Uterus (tissue), 4 donors: ENCODE results near the gene ATP4B. TPM values are rescaled to one million over a fixed set of nuclear protein-coding genes. Genes with fewer than 3 reads are reported as not detected.

Experiments
- DNase-seq, 2 donors: peaks; one replicate each; pipeline ENCODE4 v3.0.0-alpha.2; 2019 to 2020
- H3K27ac ChIP-seq, 2 donors: fragments of 200-600 bp; sonication (generic); 1 replicate in 1 of 2; 2 replicates in 1 of 2; pipeline ENCODE4 v1.5.1; 2016 to 2018
- H3K27me3 ChIP-seq, 2 donors: fragments of 200-600 bp; sonication (generic); one replicate each; pipeline ENCODE4 v1.5.1; 2018 to 2019; ENCODE audit warnings: control low read depth in 1 of 2
- H3K36me3 ChIP-seq, 2 donors: fragments of 200-600 bp; sonication (generic); one replicate each; pipeline ENCODE4 v1.5.1; 2019; ENCODE audit warnings: control low read depth in 1 of 2
- H3K4me1 ChIP-seq, 2 donors: fragments of 200-600 bp; sonication (generic); one replicate each; pipeline ENCODE4 v1.5.1; 2018 to 2019; ENCODE audit warnings: control low read depth in 1 of 2
- H3K4me3 ChIP-seq, 2 donors: fragments of 200-600 bp; sonication (generic); 1 replicate in 1 of 2; 2 replicates in 1 of 2; pipeline ENCODE4 v1.5.1; 2018 to 2019; ENCODE audit warnings: mild to moderate bottlenecking in 1 of 2
- H3K9me3 ChIP-seq, 2 donors: fragments of 200-600 bp; sonication (generic); one replicate each; pipeline ENCODE4 v1.5.1; 2019; ENCODE audit warnings: control low read depth in 1 of 2
- POLR2A ChIP-seq, 2 donors: fragments of 450-650 bp; IDR thresholded peaks; one replicate each; pipeline ENCODE4 v1.6.1; 2016; ENCODE audit warnings: antibody characterized with exemption in 2 of 2, mild to moderate bottlenecking in 1 of 2, moderate library complexity in 1 of 2
- intact Hi-C: fragments of 100-400 bp; cut with DNase I; formaldehyde crosslinking; loops from one replicate; pipeline ENCODE4 v1.15.1; 2023; ENCODE audit warnings: low total_unique reads
- total RNA-seq, 4 donors: library from RNA; depleted of rRNA in 3 of 4; stranded (reverse); fragments of >200 nt in 3 of 4; gene quantifications; one replicate each; pipeline versions ENCODE4 v1.1.0 to v1.2.4, GENCODE V29; 2014 to 2023
- TF ChIP-seq, protein P1 (sequence below), 4 experiments: fragments of 200-600 bp in 2 of 4; fragments of 450-650 bp in 2 of 4; sonication (generic) in 2 of 4; IDR thresholded peaks; one replicate each; pipeline ENCODE4 v1.5.1; 2016 to 2019; ENCODE audit warnings: antibody characterized with exemption in 4 of 4, mild to moderate bottlenecking in 2 of 4, moderate library complexity in 1 of 4
- donor health status: DM: yes; HTN: yes; CAD: no.

Gene ATP4B
- total RNA-seq, 4 donors from 2014 or later, result 0.28 TPM; not detected in 3

DNA sequence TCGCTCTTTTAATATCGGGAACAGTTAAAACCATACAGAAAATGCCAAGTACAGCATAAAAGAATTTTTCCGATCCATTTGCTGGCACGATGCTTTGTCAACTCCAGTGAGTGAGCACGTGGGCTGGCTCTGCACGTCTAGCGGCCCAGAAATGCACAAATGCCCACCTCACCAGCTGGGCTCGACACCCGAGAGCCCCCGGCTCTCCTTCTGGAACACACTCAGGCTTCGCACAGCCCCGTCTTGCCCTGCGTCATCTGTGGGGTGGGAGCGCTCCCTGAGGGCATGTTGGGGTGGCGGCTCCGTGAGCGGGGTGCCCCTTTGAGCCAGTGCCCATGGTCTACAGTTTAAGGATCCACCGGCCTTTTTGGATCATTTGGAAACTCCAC is 24.5 kb downstream of the ATP4B start:
- H3K9me3 ChIP-seq, result no peaks in the 10 kb centered on the region
- no peak overlapping the region for H3K4me3 ChIP-seq
- no peaks in the 10 kb centered on the region for H3K27me3 ChIP-seq
- no peak overlapping the region for H3K27ac ChIP-seq
- TF ChIP-seq, protein P1, sequence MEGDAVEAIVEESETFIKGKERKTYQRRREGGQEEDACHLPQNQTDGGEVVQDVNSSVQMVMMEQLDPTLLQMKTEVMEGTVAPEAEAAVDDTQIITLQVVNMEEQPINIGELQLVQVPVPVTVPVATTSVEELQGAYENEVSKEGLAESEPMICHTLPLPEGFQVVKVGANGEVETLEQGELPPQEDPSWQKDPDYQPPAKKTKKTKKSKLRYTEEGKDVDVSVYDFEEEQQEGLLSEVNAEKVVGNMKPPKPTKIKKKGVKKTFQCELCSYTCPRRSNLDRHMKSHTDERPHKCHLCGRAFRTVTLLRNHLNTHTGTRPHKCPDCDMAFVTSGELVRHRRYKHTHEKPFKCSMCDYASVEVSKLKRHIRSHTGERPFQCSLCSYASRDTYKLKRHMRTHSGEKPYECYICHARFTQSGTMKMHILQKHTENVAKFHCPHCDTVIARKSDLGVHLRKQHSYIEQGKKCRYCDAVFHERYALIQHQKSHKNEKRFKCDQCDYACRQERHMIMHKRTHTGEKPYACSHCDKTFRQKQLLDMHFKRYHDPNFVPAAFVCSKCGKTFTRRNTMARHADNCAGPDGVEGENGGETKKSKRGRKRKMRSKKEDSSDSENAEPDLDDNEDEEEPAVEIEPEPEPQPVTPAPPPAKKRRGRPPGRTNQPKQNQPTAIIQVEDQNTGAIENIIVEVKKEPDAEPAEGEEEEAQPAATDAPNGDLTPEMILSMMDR (IDR thresholded peaks at IDR 0.05), result no peak
- TF ChIP-seq POLR2A (IDR thresholded peaks at IDR 0.05), result no peak
- H3K4me1 ChIP-seq, result no peaks in the 10 kb centered on the region
- DNase-seq, result no peak
- H3K36me3 ChIP-seq, result no peaks in the 10 kb centered on the region
- intact Hi-C loops, result no loop called here

DNA sequence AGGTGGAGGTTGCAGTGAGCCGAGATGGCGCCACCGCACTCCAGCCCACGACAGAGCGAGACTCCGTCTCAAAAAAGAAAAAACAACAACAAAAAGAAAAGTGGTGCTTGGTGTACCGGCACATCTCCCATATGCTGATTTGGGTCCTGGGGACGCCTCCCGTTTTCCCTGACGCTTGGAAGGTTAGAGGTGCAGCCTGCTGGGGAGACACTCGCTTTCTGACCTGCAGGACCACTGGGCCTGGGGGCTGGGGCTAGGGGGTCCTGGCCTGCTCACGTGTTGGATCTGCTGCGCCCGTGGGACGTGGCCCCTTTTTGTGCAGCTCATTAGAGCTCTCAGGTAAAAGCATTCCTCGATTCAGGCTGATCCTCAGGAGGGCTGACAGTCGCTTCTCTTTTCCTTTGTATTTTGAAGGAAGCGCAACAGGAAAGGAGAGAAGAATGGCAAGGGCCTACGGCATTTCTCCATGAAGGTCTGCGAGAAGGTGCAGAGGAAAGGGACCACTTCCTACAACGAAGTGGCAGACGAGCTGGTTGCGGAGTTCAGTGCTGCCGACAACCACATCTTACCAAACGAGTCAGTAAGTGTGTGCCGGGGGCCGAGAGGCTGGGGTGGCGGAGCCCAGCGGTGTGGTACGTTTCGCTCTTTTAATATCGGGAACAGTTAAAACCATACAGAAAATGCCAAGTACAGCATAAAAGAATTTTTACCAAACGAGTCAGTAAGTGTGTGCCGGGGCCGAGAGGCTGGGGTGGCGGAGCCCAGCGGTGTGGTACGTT is 25.1 kb downstream of the ATP4B start:
- no peak for TF ChIP-seq POLR2A (IDR thresholded peaks at IDR 0.05)
- TF ChIP-seq, protein P1 (IDR thresholded peaks at IDR 0.05), result no peak
- intact Hi-C loops, result no loop called here
- no peaks in the 10 kb centered on the region for H3K36me3 ChIP-seq
- DNase-seq, result no peak
- no peaks in the 10 kb centered on the region for H3K9me3 ChIP-seq
- no peak overlapping the region for H3K27ac ChIP-seq
- H3K4me1 ChIP-seq, result no peaks in the 10 kb centered on the region
- H3K4me3 ChIP-seq, result no peak overlapping the region
- H3K27me3 ChIP-seq, result no peaks in the 10 kb centered on the region

DNA sequence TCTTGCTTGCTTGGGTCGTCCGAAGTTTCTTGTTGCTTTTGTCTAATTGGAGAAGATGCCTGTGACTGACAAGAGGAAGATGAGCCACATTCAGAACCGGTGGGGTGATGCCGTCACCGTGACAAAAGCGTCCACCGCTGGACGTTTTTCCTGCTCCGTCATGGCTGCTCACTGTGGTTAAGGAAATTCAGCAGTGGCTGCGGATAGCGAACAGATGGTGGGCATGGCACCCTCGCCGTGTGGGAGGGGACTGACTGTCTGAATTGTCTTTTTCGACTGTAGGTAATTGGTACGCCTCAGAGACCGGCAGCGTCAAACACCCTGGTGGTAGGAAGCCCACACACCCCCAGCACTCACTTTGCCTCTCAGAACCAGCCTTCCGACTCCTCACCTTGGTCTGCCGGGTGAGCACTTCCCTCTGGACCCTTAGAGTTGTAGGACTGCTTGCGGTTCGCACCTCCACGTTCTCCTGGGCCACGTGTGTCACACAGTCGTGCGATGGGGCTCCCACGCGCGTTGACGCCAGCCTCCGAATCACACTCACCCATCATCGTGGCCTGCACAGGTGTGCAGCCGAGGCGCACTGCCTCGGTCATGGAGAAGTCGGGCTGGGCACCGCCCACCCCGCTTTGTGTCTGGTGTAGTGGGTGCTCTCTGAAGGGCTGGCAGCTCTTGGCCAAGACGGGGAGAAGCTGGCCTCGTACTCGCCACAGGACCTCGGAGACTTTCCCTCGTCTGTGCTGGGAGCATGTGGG is 26.5 kb downstream of the ATP4B start:
- H3K4me3 ChIP-seq, result no peak overlapping the region
- no peak overlapping the region for H3K27ac ChIP-seq
- no peaks in the 10 kb centered on the region for H3K27me3 ChIP-seq
- H3K9me3 ChIP-seq, result no peaks in the 10 kb centered on the region
- TF ChIP-seq, protein P1 (IDR thresholded peaks at IDR 0.05), result no peak
- no peak for TF ChIP-seq POLR2A (IDR thresholded peaks at IDR 0.05)
- H3K4me1 ChIP-seq, result no peaks in the 10 kb centered on the region
- intact Hi-C loops, result no loop called here
- H3K36me3 ChIP-seq, result no peaks in the 10 kb centered on the region
- DNase-seq, result no peak

DNA sequence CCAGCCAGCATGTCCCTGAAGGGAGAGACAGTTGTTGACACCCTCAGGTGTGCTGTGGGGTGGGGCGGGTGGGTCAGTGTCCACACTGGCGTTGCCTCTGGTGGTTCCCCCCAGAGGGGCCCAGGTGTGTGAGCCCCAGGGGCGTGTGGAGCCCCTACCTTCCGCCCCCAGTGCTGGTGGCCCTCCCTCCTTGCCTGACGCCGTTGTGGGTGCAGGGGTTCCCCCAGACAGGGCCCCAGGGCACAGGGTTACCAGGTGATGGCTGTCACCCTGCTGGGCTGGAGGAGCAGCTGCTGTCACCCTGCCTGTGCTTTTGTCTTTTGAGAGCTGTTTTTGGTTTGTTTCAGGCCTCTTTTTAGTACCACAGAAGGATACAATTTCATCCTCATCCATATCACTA is 27.2 kb downstream of the ATP4B start:
- Histone ChIP-seq H3K27me3 (no peaks in the 10 kb centered on the region), H3K4me3 (no peak overlapping the region), H3K36me3 (no peaks in the 10 kb centered on the region), H3K9me3 (no peaks in the 10 kb centered on the region), H3K27ac (no peak overlapping the region), H3K4me1 (no peaks in the 10 kb centered on the region)
- intact Hi-C loops, result no loop called here
- no peak for TF ChIP-seq POLR2A (IDR thresholded peaks at IDR 0.05)
- TF ChIP-seq, protein P1 (IDR thresholded peaks at IDR 0.05), result no peak
- DNase-seq, result no peak

DNA sequence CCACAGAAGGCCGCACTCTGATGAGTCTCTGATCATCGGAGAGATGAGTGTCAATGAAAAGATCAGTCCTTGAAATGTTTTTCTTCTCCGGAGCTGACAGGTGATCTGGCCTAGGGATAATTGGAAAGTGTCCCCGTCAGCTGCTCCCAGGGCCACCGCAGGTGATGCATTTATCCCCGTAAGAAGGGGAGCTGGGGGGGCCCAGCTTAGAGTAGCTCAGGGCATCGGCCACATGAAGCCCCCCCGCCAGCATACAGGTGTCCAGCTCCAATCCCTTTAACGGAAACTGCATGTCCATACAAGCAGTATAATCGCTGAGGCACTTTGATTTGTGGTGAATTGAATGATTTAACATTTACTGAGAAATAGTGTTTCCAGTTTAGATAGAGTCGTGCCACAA is 27.7 kb downstream of the ATP4B start:
- Histone ChIP-seq H3K4me3 (no peak overlapping the region), H3K27ac (no peak overlapping the region), H3K27me3 (no peaks in the 10 kb centered on the region), H3K9me3 (no peaks in the 10 kb centered on the region), H3K36me3 (no peaks in the 10 kb centered on the region), H3K4me1 (no peaks in the 10 kb centered on the region)
- intact Hi-C loops, result no loop called here
- no peak for TF ChIP-seq POLR2A (IDR thresholded peaks at IDR 0.05)
- TF ChIP-seq, protein P1 (IDR thresholded peaks at IDR 0.05), result no peak
- no peak for DNase-seq
